ENCODE data around the gene PRKCE. TPM values are rescaled to one million over a fixed set of nuclear protein-coding genes. Genes with fewer than 3 reads are reported as not detected.

The PRKCE gene
- total RNA-seq, 1 donor from 2014 or later = 13.7 TPM

- intact Hi-C loops (cut with micrococcal nuclease) = no loop called here
Observed at GRCh38 chr2:45631319-45631718, 20.2 kb upstream of the PRKCE start.

- intact Hi-C loops (cut with micrococcal nuclease) = no loop called here
Observed at GRCh38 chr2:45631955-45632354, 19.5 kb upstream of the PRKCE start.

- intact Hi-C loops (cut with micrococcal nuclease) = no loop called here
Observed at GRCh38 chr2:45634223-45634622, 17.3 kb upstream of the PRKCE start.

GRCh38 chr2:45636008-45636407 lies 15.5 kb upstream of the PRKCE start:
- intact Hi-C loops (cut with micrococcal nuclease) = no loop called here

- intact Hi-C loops (cut with micrococcal nuclease) = no loop called here
Observed at GRCh38 chr2:45637440-45637839, 14.0 kb upstream of the PRKCE start.

GRCh38 chr2:45640576-45640975 lies 10.9 kb upstream of the PRKCE start:
- intact Hi-C loops (cut with micrococcal nuclease) = loop anchor here (10.0 kb wide), 1 partner anchor 354 kb away; no protein-coding TSS in a partner anchor

- intact Hi-C loops (cut with micrococcal nuclease) = loop anchor here (1.0 to 10.0 kb wide), 8 partner anchors 8 to 1760 kb away; partner anchors contain the start of genes MSH2, PRKCE and SRBD1
Observed at GRCh38 chr2:45643095-45643494, 8.4 kb upstream of the PRKCE start.

- intact Hi-C loops (cut with micrococcal nuclease) = loop anchor here (1.0 to 10.0 kb wide), 10 partner anchors 7 to 1759 kb away; partner anchors contain the start of genes MSH2, PRKCE and SRBD1
Observed at GRCh38 chr2:45643543-45644542, 7.6 kb upstream of the PRKCE start.

GRCh38 chr2:45646289-45646688 lies 5.2 kb upstream of the PRKCE start:
- intact Hi-C loops (cut with micrococcal nuclease) = loop anchor here (10.0 kb wide), 1 partner anchor 349 kb away; no protein-coding TSS in a partner anchor

GRCh38 chr2:45647356-45647755 lies 4.1 kb upstream of the PRKCE start:
- intact Hi-C loops (cut with micrococcal nuclease) = loop anchor here (10.0 kb wide), 1 partner anchor 347 kb away; no protein-coding TSS in a partner anchor

GRCh38 chr2:45647986-45648520 lies 3.4 kb upstream of the PRKCE start:
- intact Hi-C loops (cut with micrococcal nuclease) = loop anchor here (10.0 kb wide), 1 partner anchor 347 kb away; no protein-coding TSS in a partner anchor

- intact Hi-C loops (cut with micrococcal nuclease) = loop anchor here (10.0 kb wide), 1 partner anchor 346 kb away; no protein-coding TSS in a partner anchor
Observed at GRCh38 chr2:45648636-45649035, 2.8 kb upstream of the PRKCE start.

- intact Hi-C loops (cut with micrococcal nuclease) = loop anchor here (10.0 kb wide), 1 partner anchor 345 kb away; no protein-coding TSS in a partner anchor
Observed at GRCh38 chr2:45649462-45649857, 2.0 kb upstream of the PRKCE start.

- intact Hi-C loops (cut with micrococcal nuclease) = loop anchor here (1.0 to 10.0 kb wide), 7 partner anchors 82 to 1753 kb away; partner anchors contain the start of genes CAMKMT, EPAS1, LRPPRC and MSH2
Observed at GRCh38 chr2:45649858-45650811, 1.3 kb upstream of the PRKCE start.

GRCh38 chr2:45650851-45651414 lies 542 bp upstream of the PRKCE start:
- intact Hi-C loops (cut with micrococcal nuclease) = loop anchor here (1.0 to 5.0 kb wide), 9 partner anchors 8 to 1752 kb away; partner anchors contain the start of genes CAMKMT, EPAS1, LRPPRC and MSH2

GRCh38 chr2:45652090-45653031 lies 886 bp downstream of the PRKCE start:
- intact Hi-C loops (cut with micrococcal nuclease) = loop anchor here (5.0 kb wide), 2 partner anchors 645 to 1655 kb away; partner anchors contain the start of genes EPAS1 and LRPPRC

- intact Hi-C loops (cut with micrococcal nuclease) = loop anchor here (5.0 kb wide), 2 partner anchors 644 to 1656 kb away; partner anchors contain the start of genes EPAS1 and LRPPRC
Observed at GRCh38 chr2:45653122-45653913, 1.8 kb downstream of the PRKCE start.

GRCh38 chr2:45654250-45654649 lies 2.8 kb downstream of the PRKCE start:
- intact Hi-C loops (cut with micrococcal nuclease) = loop anchor here (5.0 kb wide), 2 partner anchors 643 to 1657 kb away; partner anchors contain the start of genes EPAS1 and LRPPRC

Measured in T-helper 1 cell treated with Interleukin-12 subunit alpha and Interleukin-12 subunit beta and Interleukin-4 antibody, amounts not matched to agents 30 ng/mL and 1 ng/mL, for 36 hours (primary cell).